Stimulated activated CD8-positive, alpha-beta memory T cell treated with anti-CD3 and anti-CD28 coated beads, Interleukin-15, amount 100 ng/mL, for 1 hour (primary cell): ENCODE measurements around the gene MID2.
"Not testable (repeated sequence)": the region's sequence is repeated elsewhere in the genome, so short reads cannot be mapped to it uniquely, and the experiment has no call there.

Experiments used
- DNase-seq: peaks from one replicate; pipeline ENCODE4 v3.0.0-alpha.2; 2020; ENCODE audit warnings: low read depth

MID2 gene

GRCh38 chrX:107825698-107826237 is at the start of gene MID2:
Gene MID2, plus strand, starts transcription at chrX:107825866. Its CDS starts 561 bp downstream, at chrX:107826427.
- peak; percentile 8 for DNase-seq

GRCh38 chrX:107776649-107777535 is 48.8 kb upstream of the MID2 start:
- peak; percentile 48 for DNase-seq

GRCh38 chrX:107777536-107777832 is 48.2 kb upstream of the MID2 start, which contains the start of gene NCBP2L:
Gene NCBP2L, plus strand, starts transcription at chrX:107777733. Its CDS starts 16,488 bp downstream, at chrX:107794221.
- DNase-seq, result no peak

GRCh38 chrX:107780525-107780924 is 45.1 kb upstream of the MID2 start:
- no peak for DNase-seq

GRCh38 chrX:107787827-107788226 is 37.8 kb upstream of the MID2 start:
- no peak for DNase-seq

- no peak for DNase-seq
Measured at GRCh38 chrX:107804427-107804826, 21.2 kb upstream of the MID2 start.

- no peak for DNase-seq
Measured at GRCh38 chrX:107805179-107805578, 20.5 kb upstream of the MID2 start.

- not testable (repeated sequence) for DNase-seq
Measured at GRCh38 chrX:107810053-107810452, 15.6 kb upstream of the MID2 start.

- no peak for DNase-seq
Measured at GRCh38 chrX:107818900-107819521, 6.7 kb upstream of the MID2 start.

GRCh38 chrX:107823042-107823441 is 2.6 kb upstream of the MID2 start:
- DNase-seq, result no peak

GRCh38 chrX:107823456-107823855 is 2.2 kb upstream of the MID2 start:
- DNase-seq, result no peak

- DNase-seq, result no peak
Measured at GRCh38 chrX:107826238-107827029, 768 bp downstream of the MID2 start.

GRCh38 chrX:107827030-107827831 is 1.6 kb downstream of the MID2 start:
- DNase-seq, result no peak

GRCh38 chrX:107827852-107828251 is 2.2 kb downstream of the MID2 start:
- no peak for DNase-seq

- DNase-seq, result no peak
Measured at GRCh38 chrX:107829878-107830277, 4.2 kb downstream of the MID2 start.

GRCh38 chrX:107831071-107831730 is 5.5 kb downstream of the MID2 start:
- no peak for DNase-seq

GRCh38 chrX:107834275-107835201 is 8.9 kb downstream of the MID2 start:
- no peak for DNase-seq

- no peak for DNase-seq
Measured at GRCh38 chrX:107836958-107837357, 11.3 kb downstream of the MID2 start.

- no peak for DNase-seq
Measured at GRCh38 chrX:107840971-107841370, 15.3 kb downstream of the MID2 start.
